Stimulated activated memory B cell treated with anti-CD40 and anti-IgM and Interleukin-4, amounts not matched to agents 10 μg/mL and 1 μg/mL and 100 μg/mL, for 72 hours (primary cell): ENCODE measurements around the gene ISOC1.

ENCODE experiments used
- ATAC-seq: fragments of 150-1000 bp; cut with Tn5 transposase; 2 replicates; pipeline ENCODE4 v1.10.0; 2021
- H3K27ac Mint-ChIP-seq: one replicate; pipeline ENCODE4 v1.8.0; 2022; ENCODE audit warnings: mild to moderate bottlenecking, mixed read lengths
- H3K27me3 Mint-ChIP-seq: one replicate; pipeline ENCODE4 v1.8.0; 2022; ENCODE audit warnings: mixed read lengths
- H3K36me3 Mint-ChIP-seq: one replicate; pipeline ENCODE4 v1.8.0; 2022; ENCODE audit warnings: mixed read lengths
- H3K4me1 Mint-ChIP-seq: one replicate; pipeline ENCODE4 v1.8.0; 2022; ENCODE audit warnings: mixed read lengths
- H3K4me3 Mint-ChIP-seq: one replicate; pipeline ENCODE4 v1.8.0; 2022; ENCODE audit warnings: mild to moderate bottlenecking, moderate library complexity, mixed read lengths
- H3K9me3 Mint-ChIP-seq: one replicate; pipeline ENCODE4 v1.8.0; 2022; ENCODE audit warnings: mixed read lengths

The ISOC1 gene

DNA sequence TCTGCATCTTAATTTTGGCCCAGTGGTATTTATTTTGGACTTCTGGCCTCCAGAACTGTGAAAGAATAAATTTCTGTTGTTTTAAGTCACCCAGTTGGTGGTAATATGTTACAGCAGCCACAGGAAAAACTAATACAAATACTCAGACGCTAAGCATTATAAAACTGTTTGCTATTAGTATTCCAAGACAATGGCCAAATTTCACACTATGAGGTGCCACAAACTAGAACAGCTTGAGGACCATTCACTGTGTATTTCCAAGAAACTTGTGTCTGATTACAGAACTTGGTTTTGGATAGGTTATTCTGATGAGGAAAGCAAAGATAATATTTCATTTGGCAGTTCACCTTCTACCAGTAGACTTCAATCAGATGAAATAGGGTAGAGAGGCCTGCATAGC lies 16.3 kb upstream of the ISOC1 start:
- H3K4me1 Mint-ChIP-seq, result no peaks in the 10 kb centered on the region
- H3K36me3 Mint-ChIP-seq, result no peaks in the 10 kb centered on the region
- no peak overlapping the region for H3K27ac Mint-ChIP-seq
- ATAC-seq, result no peak
- no peaks in the 10 kb centered on the region for H3K27me3 Mint-ChIP-seq
- no peaks in the 10 kb centered on the region for H3K9me3 Mint-ChIP-seq
- no peak overlapping the region for H3K4me3 Mint-ChIP-seq

DNA sequence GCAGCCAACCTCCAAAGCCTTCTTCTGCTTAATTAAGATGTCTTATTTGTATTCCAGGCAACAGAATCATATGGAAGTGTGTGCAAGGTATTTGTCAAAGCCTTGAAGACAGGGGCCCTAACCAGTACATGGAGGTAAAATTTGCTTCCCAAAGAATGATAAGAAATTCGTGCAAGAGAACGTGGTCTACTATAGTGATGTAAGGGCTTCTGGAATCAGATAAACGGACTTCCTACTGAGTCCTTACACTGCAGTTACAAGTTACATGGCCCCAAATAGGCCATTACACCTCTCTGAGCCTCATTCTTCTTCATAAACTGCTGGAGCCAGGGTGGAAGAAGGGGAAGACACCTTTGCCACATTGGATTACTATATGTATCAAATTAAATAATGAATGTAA lies 15.9 kb upstream of the ISOC1 start:
- Mint-ChIP-seq H3K4me1 (no peaks in the 10 kb centered on the region), H3K9me3 (no peaks in the 10 kb centered on the region)

DNA sequence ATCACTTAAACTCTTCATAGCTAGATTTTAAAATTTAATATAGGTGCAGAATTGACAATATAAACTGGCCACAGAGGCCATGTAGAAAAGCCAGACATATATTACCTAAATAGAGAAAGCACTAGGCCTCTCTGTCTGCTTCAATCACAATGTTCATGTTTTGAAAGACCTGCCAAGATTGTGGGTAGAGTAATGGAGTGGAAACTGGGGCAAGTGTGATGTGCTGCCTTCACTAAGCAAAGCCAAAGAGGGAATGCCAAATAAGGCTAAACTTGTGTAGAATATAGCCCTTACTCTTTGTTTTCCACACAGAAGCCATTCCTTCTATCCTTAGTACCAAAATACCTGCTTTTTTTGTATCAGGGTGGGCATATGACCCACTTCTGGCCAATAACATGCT lies 15.1 kb upstream of the ISOC1 start:
- H3K4me3 Mint-ChIP-seq, result no peak overlapping the region
- H3K27me3 Mint-ChIP-seq, result no peaks in the 10 kb centered on the region
- H3K4me1 Mint-ChIP-seq, result no peaks in the 10 kb centered on the region
- no peaks in the 10 kb centered on the region for H3K36me3 Mint-ChIP-seq
- H3K27ac Mint-ChIP-seq, result no peak overlapping the region
- no peak for ATAC-seq
- H3K9me3 Mint-ChIP-seq, result no peaks in the 10 kb centered on the region

More for the DNA sequence above, 15.9 kb upstream of the ISOC1 start:
- Mint-ChIP-seq H3K36me3 (no peaks in the 10 kb centered on the region), H3K4me3 (no peak overlapping the region), H3K27me3 (no peaks in the 10 kb centered on the region), H3K27ac (no peak overlapping the region)
- no peak for ATAC-seq

DNA sequence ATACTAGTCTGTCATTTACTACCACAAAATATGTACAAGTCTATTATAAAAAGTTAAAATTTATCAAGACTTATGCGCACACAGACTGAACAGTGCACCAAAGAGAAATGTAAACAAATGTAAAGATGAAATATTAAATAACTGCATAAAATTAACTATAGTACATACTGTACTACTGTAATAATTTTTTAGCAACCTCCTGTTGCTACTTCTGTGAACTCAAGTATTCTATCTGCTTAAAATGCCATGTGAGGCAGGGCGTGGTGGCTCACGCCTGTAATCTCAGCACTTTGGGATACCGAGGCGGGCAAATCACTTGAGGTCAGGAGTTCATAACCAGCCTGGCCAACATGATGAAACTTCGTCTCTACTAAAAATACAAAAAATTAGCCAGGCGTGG lies 13.8 kb upstream of the ISOC1 start:
- Mint-ChIP-seq H3K4me1 (no peaks in the 10 kb centered on the region), H3K27me3 (no peaks in the 10 kb centered on the region), H3K9me3 (no peaks in the 10 kb centered on the region), H3K36me3 (no peaks in the 10 kb centered on the region), H3K27ac (no peak overlapping the region), H3K4me3 (no peak overlapping the region)
- no peak for ATAC-seq

DNA sequence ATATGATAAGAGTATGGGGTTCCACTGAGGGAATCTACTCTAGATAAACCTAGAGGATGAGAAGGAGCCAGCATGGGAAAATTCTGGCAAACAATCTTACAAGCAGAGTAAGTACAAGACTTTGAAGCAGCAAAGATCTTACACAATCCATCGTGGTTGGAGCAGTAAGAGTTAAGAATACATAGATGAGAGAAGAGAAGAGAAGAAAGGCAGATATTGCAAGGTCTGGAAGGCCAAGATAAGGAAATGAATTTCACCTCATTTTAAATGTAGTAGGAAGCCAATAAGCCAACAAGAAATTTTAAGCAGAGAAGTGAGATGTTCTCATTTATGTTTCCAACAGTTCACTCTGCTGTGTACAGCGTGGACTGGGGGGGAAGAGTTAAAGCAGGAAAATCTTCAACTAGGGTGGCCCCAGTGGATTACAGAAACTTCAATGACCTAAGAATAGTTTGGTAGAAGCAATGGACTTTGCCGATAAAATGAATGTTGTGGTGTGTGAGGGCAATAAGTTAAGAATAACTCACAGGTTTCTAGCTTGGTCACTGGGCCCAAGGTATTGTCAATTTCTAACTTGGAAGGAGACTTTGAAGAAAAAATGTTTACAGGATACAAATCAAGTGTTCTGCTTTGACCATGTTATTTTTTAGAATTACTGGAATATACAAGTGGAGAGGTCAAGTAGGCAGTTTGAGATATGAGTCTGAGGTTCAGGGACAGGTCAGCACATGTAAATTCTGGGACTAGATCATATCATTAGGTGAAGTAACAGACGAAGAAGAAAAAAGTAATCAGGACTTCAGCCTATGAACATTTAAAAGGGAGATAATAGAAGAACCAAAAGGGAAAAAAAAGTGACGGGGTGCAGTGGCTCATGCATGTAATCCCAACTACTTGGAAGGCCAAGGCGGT lies 12.1 kb upstream of the ISOC1 start:
- Mint-ChIP-seq H3K4me1 (no peaks in the 10 kb centered on the region), H3K9me3 (no peaks in the 10 kb centered on the region)
- no peak for ATAC-seq

DNA sequence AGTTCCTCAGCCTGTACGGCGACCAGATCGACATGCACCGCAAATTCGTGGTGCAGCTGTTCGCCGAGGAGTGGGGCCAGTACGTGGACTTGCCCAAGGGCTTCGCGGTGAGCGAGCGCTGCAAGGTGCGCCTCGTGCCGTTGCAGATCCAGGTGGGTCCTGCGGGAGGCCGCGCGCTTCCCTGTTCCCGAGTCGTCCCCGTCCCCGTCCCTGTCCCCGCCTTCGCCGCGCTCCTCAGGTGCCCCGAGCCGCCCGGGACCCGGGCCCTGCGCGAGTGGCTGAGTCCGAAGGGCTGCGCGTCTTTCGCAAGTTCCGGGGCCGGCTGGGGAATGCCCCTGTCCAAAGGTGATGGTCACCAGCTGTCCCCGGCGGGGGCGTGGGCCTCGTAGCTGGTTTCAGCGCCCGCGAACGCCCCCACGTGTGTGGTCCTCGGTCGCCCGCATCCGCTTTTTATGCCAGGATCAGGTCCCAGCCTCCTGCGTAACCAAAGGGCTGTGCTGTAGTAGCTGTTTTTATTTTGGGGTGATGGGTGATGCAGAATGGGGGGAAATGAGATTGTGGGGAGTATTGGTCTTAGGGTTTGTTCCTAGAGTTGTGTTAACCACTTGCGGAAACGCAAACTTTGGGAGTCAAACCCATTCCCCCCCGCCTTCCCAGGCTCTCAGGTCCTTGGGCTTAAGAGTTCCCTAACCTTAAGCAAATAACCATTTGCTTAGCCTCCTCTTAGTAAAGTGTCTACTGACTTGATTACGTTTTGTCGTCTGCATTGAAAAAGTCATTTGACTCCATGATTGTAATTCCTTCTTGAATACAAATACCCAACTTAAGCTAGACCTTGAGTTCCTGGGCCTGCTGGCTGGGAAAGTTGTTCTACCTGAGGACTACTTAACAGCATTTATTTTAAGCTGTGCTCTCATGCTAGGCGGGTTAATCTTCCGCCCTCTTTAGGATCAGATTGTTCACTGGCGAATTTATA lies 663 bp downstream of the ISOC1 start:
- peak overlapping the region; percentile 81 for H3K27ac Mint-ChIP-seq
- no peaks in the 10 kb centered on the region for H3K27me3 Mint-ChIP-seq
- H3K4me1 Mint-ChIP-seq, result peaks cover 14% of the 10 kb centered on the region
- H3K4me3 Mint-ChIP-seq, result peak overlapping the region; percentile 92
- no peaks in the 10 kb centered on the region for H3K36me3 Mint-ChIP-seq
- no peaks in the 10 kb centered on the region for H3K9me3 Mint-ChIP-seq
- ATAC-seq, result peak; percentile 56

More for the DNA sequence above, 12.1 kb upstream of the ISOC1 start:
- no peaks in the 10 kb centered on the region for H3K36me3 Mint-ChIP-seq
- no peak overlapping the region for H3K4me3 Mint-ChIP-seq
- no peak overlapping the region for H3K27ac Mint-ChIP-seq
- H3K27me3 Mint-ChIP-seq, result no peaks in the 10 kb centered on the region

DNA sequence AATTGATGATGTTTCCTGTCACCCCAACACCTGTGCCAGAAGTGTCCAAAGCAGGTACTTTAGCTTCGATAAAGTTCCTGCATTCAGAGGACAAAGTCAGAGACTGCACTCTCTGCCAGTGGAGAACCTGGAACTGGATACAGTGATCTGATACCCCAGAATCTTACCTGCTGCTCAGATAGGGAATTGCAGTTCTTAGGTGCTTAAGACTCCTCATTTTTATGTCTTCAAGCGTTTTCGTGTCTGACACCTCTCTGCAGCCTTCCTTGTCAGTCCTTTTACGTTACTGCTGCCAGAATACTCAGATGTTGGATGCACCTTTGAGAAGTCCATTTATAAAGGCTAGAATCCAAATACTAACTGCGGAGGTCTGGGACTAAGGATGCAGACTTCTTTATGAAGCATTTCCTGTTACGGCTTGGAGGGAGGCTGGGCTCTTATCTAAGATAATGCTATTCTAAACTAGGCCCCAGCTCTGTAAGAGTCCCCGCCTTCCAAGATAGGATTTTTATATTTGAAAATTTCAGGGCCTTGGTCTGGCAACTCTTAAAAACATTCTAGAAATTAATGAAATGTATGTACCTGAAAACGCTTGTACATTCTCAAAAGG lies 1.9 kb downstream of the ISOC1 start:
- ATAC-seq, result no peak
- Mint-ChIP-seq H3K4me3 (no peak overlapping the region), H3K9me3 (no peaks in the 10 kb centered on the region), H3K4me1 (peaks cover 14% of the 10 kb centered on the region), H3K36me3 (no peaks in the 10 kb centered on the region), H3K27me3 (no peaks in the 10 kb centered on the region), H3K27ac (no peak overlapping the region)

DNA sequence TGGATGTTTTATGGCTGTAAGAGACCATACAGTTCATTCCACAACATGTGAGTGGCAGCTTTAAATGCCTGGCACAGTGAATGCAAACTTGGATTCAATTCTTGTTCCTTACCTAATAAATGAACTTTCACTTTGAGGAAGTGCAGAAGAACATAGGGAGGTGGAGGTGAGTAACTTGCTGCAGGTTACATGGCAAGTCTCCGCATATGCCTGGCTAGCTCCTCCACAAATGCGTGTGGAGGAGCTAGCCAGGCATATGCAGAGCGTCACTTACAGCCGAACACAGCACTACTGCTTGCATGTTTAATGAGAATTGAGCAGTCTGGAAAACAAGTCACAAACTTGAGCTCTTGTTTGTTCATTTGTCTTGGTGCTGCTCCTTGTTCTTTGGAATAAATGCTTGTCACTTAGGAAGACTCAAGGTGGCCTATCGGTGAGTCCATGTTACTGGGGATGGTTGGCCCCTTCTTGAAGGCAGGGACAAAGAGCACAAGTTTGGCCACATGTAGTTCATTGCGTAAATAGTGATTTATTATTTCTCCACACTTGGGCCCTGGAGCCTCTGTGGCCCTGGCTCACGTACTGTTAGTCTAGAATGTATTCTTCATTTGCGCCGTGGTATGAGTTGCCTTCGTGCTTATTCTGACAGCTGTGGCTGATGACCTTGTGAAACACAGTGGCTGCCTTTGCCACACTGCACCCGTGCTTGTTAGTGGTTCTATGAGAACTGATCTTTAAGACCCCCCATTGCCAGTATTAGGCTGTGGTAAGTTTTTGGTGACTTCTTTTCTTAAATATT lies 3.1 kb downstream of the ISOC1 start:
- Mint-ChIP-seq H3K27ac (no peak overlapping the region), H3K4me1 (peaks cover 14% of the 10 kb centered on the region), H3K9me3 (no peaks in the 10 kb centered on the region), H3K4me3 (no peak overlapping the region), H3K36me3 (no peaks in the 10 kb centered on the region), H3K27me3 (no peaks in the 10 kb centered on the region)
- no peak for ATAC-seq

DNA sequence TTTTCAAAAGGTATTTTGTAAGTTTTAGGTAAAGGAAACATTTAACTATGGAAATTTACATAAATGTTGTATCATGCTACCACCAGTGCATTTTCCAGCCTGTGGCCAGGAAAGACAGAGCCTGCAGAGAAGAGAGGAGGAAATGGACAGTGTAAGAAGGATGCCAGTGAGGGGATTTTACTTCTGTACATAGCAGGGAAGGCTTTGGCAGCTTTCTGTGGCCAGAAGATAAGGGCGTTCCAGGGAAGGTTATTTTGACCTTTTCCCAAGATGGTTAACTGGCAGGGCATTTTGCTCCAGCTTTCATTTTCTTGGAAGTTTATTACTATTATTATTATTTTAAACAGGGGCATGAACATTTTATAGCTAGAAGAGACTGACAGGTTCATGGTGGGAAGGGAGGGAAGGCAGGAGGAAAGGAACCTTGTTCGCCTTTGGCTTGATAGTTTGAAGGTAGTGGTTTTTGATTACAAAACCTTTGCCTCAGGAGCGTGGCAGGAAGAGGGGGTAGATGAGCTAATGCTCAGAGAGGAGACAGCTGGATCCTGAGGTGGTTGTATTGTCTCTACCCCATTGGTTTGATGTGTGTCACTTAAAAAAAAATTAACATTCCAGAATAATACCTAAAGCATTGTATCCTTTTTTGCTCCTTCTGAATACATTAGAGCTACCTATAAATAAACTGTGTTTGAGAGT lies 4.1 kb downstream of the ISOC1 start:
- Mint-ChIP-seq H3K27ac (no peak overlapping the region), H3K4me3 (no peak overlapping the region), H3K9me3 (no peaks in the 10 kb centered on the region), H3K27me3 (no peaks in the 10 kb centered on the region), H3K36me3 (no peaks in the 10 kb centered on the region), H3K4me1 (peaks cover 14% of the 10 kb centered on the region)
- no peak for ATAC-seq

DNA sequence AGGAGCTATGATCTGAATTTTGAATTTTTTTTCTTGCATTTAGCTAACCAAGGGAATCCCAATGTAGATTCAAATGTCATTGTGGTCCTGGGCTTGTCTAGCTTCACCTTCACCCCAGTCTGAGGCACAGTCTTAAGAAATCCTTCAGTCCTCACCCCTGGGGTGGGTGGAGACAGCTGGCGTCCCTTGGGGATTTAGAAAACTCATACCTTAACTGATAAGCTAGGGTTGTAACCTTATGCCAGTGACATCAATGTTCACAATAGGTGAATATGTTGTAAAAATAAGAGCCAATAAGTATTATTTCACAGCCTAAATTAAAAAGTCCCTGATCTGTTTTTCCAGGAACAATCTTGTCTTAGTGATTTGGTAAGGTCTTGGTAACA lies 4.6 kb downstream of the ISOC1 start:
- peaks cover 14% of the 10 kb centered on the region for H3K4me1 Mint-ChIP-seq
- H3K9me3 Mint-ChIP-seq, result no peaks in the 10 kb centered on the region
- H3K27ac Mint-ChIP-seq, result no peak overlapping the region
- ATAC-seq, result no peak
- no peak overlapping the region for H3K4me3 Mint-ChIP-seq
- H3K36me3 Mint-ChIP-seq, result no peaks in the 10 kb centered on the region
- H3K27me3 Mint-ChIP-seq, result no peaks in the 10 kb centered on the region

DNA sequence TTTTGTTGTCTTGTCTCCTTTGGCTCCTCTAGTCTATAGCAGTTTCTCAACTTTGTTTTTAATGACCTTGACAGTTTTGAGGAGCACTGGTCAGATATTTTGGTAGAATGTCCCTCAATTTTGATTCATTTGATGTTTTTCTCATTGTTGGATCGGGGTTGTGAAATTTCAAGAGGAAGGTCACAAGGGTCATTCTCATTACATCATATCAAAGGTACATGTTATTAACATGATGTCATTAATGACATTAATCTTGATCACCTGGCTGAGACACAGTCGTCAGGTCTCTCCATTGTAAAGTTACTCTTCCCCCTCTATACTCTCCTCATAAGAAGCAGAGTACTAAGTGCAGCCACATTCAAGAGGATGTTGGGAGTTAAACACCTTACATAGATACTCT lies 7.2 kb downstream of the ISOC1 start:
- no peak for ATAC-seq
- no peak overlapping the region for H3K27ac Mint-ChIP-seq
- no peaks in the 10 kb centered on the region for H3K27me3 Mint-ChIP-seq
- peaks cover 14% of the 10 kb centered on the region for H3K4me1 Mint-ChIP-seq
- H3K4me3 Mint-ChIP-seq, result no peak overlapping the region
- no peaks in the 10 kb centered on the region for H3K9me3 Mint-ChIP-seq
- H3K36me3 Mint-ChIP-seq, result peaks cover 12% of the 10 kb centered on the region

DNA sequence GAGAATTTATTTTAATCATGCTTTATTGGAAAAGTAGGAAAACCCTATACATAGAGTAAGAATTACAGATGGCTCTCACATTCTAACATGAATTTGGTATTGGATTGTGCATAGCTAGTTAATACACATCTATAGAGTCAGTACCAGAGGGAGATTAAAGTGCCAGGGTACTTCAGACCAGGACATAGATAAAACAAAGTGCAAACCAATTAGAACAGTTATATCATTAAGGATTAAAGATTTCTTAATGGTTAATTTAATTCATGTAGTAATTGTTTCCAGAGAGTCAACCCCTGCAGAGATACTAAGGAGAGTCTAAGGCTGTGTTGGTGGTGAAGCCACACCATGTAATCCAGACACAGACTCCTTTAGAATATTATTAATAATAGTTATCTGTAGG lies 8.8 kb downstream of the ISOC1 start:
- Mint-ChIP-seq H3K4me3 (no peak overlapping the region), H3K4me1 (peaks cover 8% of the 10 kb centered on the region), H3K27ac (no peak overlapping the region), H3K9me3 (no peaks in the 10 kb centered on the region), H3K27me3 (no peaks in the 10 kb centered on the region), H3K36me3 (peaks cover 20% of the 10 kb centered on the region)
- ATAC-seq, result no peak

DNA sequence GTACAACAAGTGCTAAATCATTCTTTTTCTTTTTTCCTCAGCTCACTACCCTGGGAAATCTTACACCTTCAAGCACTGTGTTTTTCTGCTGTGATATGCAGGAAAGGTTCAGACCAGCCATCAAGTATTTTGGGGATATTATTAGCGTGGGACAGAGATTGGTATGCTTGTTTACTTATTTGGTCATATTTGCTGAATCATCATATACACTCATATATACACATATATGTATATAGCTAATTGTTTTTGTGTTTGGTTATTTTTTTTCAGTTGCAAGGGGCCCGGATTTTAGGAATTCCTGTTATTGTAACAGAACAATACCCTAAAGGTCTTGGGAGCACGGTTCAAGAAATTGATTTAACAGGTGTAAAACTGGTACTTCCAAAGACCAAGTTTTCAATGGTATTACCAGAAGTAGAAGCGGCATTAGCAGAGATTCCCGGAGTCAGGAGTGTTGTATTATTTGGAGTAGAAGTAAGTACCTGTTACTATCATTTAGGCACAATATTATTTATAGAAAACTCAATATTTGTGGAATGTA lies 10.4 kb downstream of the ISOC1 start:
- Mint-ChIP-seq H3K36me3 (peaks cover 33% of the 10 kb centered on the region), H3K27ac (no peak overlapping the region), H3K27me3 (no peaks in the 10 kb centered on the region), H3K9me3 (no peaks in the 10 kb centered on the region), H3K4me3 (no peak overlapping the region), H3K4me1 (no peaks in the 10 kb centered on the region)
- no peak for ATAC-seq

DNA sequence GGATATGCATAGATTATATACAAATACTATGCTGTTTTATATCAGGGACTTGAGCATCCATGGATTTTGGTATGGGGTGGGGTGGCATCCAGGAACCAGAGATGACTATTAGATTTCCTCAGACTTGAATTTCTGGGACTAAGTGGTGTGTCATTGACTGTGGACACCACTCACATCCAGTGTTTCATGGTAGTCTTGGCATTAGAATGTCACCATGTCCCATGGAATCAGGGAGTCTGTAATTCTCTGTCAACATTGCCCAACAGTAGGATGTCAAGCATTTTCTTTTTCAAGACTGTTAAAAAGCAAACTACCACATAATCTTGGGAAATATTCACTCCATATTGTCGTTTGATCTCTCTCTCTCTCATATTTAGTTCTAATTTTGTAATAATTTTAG lies 13.1 kb downstream of the ISOC1 start:
- Mint-ChIP-seq H3K36me3 (peaks cover 39% of the 10 kb centered on the region), H3K4me3 (no peak overlapping the region), H3K4me1 (peaks cover 6% of the 10 kb centered on the region), H3K27me3 (no peaks in the 10 kb centered on the region), H3K27ac (no peak overlapping the region), H3K9me3 (no peaks in the 10 kb centered on the region)
- no peak for ATAC-seq
